Natural killer cell (primary cell): ENCODE results near the gene DDX54. TPM values are rescaled to one million over a fixed set of nuclear protein-coding genes. Genes with fewer than 3 reads are reported as not detected.
A peak's percentile ranks its signal among the peaks of the same experiment; 100 is the strongest.

Source experiments
- ATAC-seq, 3 donors: fragments of 150-1000 bp in 2 of 3; fragments of 200-7000 bp in 1 of 3; cut with Tn5 transposase; 1 replicate in 1 of 3; 2 replicates in 2 of 3; pipeline ENCODE4 v1.10.0; 2021; ENCODE audit warnings: mild to moderate bottlenecking in 2 of 3, moderate library complexity in 2 of 3
- DNase-seq, 2 donors: peaks; one replicate each; pipeline versions ENCODE4 v3.0.0 to v3.0.0-alpha.2; 2013 to 2021; ENCODE audit warnings: mixed read lengths in 1 of 2
- H3K27ac ChIP-seq: one replicate; pipeline ENCODE4 v1.5.1; 2013; ENCODE audit warnings: mild to moderate bottlenecking, low read length
- H3K27me3 ChIP-seq: one replicate; pipeline ENCODE4 v1.6.1; 2013; ENCODE audit warnings: low read length; ENCODE audit not compliant: control insufficient read depth, insufficient read depth
- H3K36me3 ChIP-seq: one replicate; pipeline ENCODE4 v1.6.1; 2013; ENCODE audit warnings: low read length; ENCODE audit not compliant: control insufficient read depth, insufficient read depth
- H3K4me1 ChIP-seq: one replicate; pipeline ENCODE4 v1.6.1; 2013; ENCODE audit warnings: low read length; ENCODE audit not compliant: control insufficient read depth, insufficient read depth
- H3K4me3 ChIP-seq: one replicate; pipeline ENCODE4 v1.5.1; 2013; ENCODE audit warnings: low read length
- H3K9me3 ChIP-seq: one replicate; pipeline ENCODE4 v1.6.1; 2013; ENCODE audit warnings: low read length; ENCODE audit not compliant: control insufficient read depth, insufficient read depth
- H3K27ac Mint-ChIP-seq, 2 donors: one replicate each; pipeline ENCODE4 v1.8.0; 2022; ENCODE audit warnings: mild to moderate bottlenecking in 2 of 2, mixed read lengths in 2 of 2, moderate library complexity in 1 of 2
- H3K27me3 Mint-ChIP-seq, 2 donors: one replicate each; pipeline ENCODE4 v1.8.0; 2022; ENCODE audit warnings: low read depth in 2 of 2, mixed read lengths in 2 of 2
- H3K36me3 Mint-ChIP-seq: one replicate; pipeline ENCODE4 v1.8.0; 2022; ENCODE audit warnings: mixed read lengths
- H3K4me1 Mint-ChIP-seq, 2 donors: one replicate each; pipeline ENCODE4 v1.8.0; 2022; ENCODE audit warnings: mixed read lengths in 2 of 2
- H3K4me3 Mint-ChIP-seq: one replicate; pipeline ENCODE4 v1.8.0; 2022; ENCODE audit warnings: mild to moderate bottlenecking, moderate library complexity, mixed read lengths
- H3K9me3 Mint-ChIP-seq, 2 donors: one replicate each; pipeline ENCODE4 v1.8.0; 2022; ENCODE audit warnings: mixed read lengths in 2 of 2
- WGBS: methylation state at CpG from one replicate; pipeline ENCODE4 v1.1.7; 2013; ENCODE audit warnings: missing lambda C conversion rate; ENCODE audit not compliant: insufficient coverage; 5-methylcytosine and 5-hydroxymethylcytosine counted together
- intact Hi-C: fragments of 100-400 bp; cut with micrococcal nuclease; formaldehyde crosslinking; loops from one replicate; pipeline ENCODE4 v1.14.2; 2022
- total RNA-seq, 4 donors: library from RNA; stranded (reverse); fragments of 120-200 nt in 1 of 4; gene quantifications; one replicate each; pipeline versions ENCODE4 v1.2.3 to v1.2.4, GENCODE V29; 2013 to 2022
- TF ChIP-seq, protein P1 (sequence below): fragments of 200-600 bp; IDR thresholded peaks from one replicate; pipeline ENCODE4 v1.8.0; 2022; ENCODE audit warnings: antibody characterized with exemption

Gene DDX54
- total RNA-seq, 3 donors from 2014 or later (not counting 1 experiment from before 2014, with no cell fraction given): 84.6 to 100 (median 97.1) TPM

DNA sequence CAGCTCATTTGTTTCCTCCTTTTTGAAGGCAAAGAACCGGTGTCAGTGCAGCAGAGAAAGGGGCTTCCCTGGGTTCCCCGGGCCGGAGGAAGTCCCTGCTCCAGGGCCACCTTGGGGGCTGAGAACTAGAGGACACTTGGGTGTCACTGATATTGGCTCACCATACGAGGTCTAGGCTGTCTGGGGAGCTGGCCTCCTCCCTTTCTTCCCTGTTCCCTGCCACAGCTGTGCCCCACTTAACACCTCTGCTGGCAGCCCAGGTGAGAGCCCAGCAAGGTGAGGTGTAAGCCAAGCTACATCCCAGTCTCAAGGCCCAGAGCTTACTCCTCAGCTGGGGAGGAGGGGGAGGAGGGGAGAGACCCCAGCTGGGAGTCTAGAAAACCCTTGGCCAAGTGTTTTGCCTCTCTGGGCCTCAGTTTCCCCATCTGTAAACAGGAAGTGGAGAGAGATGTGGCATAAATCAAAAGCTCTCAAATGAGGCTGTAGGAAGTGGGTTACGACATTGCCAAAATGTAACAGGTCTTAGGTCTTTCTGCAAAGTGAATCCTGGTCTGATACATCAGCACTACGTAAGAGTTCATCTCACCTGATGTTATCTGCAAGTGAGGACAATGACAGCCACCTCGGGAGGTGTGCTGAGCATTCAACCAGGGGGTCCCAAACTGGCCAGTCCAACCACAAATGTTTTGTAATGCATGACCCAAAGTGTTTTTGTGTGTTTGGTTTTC, 75.2 kb downstream of the DDX54 start:
- Mint-ChIP-seq H3K27ac (no peak overlapping the region), H3K4me1 (peaks cover 0 to 5% of the 10 kb centered on the region in 2 donors), H3K9me3 (no peaks in the 10 kb centered on the region), H3K27me3 (peaks cover 10 to 19% of the 10 kb centered on the region in 2 donors), H3K36me3 (no peaks in the 10 kb centered on the region), H3K4me3 (no peak overlapping the region)
- peak; percentile 35 to 74 (median 60) for ATAC-seq
- no peaks in the 10 kb centered on the region for H3K27me3 ChIP-seq
- 28% methylated on average over 7 of the region's 7 CpGs for WGBS
- no peaks in the 10 kb centered on the region for H3K36me3 ChIP-seq
- H3K4me3 ChIP-seq: no peak overlapping the region
- DNase-seq: peak in 1 of 2 donors; percentile 39
- peak overlapping the region; percentile 16 for H3K27ac ChIP-seq
- peaks cover 23% of the 10 kb centered on the region for H3K4me1 ChIP-seq
- no peaks in the 10 kb centered on the region for H3K9me3 ChIP-seq
- TF ChIP-seq, protein P1, sequence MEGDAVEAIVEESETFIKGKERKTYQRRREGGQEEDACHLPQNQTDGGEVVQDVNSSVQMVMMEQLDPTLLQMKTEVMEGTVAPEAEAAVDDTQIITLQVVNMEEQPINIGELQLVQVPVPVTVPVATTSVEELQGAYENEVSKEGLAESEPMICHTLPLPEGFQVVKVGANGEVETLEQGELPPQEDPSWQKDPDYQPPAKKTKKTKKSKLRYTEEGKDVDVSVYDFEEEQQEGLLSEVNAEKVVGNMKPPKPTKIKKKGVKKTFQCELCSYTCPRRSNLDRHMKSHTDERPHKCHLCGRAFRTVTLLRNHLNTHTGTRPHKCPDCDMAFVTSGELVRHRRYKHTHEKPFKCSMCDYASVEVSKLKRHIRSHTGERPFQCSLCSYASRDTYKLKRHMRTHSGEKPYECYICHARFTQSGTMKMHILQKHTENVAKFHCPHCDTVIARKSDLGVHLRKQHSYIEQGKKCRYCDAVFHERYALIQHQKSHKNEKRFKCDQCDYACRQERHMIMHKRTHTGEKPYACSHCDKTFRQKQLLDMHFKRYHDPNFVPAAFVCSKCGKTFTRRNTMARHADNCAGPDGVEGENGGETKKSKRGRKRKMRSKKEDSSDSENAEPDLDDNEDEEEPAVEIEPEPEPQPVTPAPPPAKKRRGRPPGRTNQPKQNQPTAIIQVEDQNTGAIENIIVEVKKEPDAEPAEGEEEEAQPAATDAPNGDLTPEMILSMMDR: no peak
- intact Hi-C loops: no loop called here

DNA sequence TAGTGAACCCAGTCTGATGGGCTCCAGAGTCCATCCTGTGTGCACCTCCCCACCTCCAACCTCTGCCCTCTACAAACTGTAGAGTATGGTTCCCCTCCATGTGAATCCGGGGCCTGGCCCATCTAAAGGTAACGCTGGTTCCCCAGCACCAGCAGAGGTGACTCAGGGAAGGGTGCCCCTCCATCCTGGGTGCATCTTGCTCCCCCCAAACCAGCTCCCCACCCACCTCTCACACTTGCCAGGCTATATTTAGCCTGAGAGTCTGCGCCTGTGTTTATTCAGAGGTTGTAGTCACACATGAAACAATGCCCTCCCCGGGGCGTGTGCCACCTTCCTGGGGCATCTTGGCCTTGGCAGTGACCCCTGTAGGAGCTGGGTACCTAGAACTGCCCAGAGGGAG, 75.9 kb downstream of the DDX54 start:
- intact Hi-C loops: no loop called here
- H3K4me1 ChIP-seq: peaks cover 23% of the 10 kb centered on the region
- H3K9me3 ChIP-seq: no peaks in the 10 kb centered on the region
- no peaks in the 10 kb centered on the region for H3K9me3 Mint-ChIP-seq
- no peaks in the 10 kb centered on the region for H3K27me3 ChIP-seq
- H3K4me3 ChIP-seq: no peak overlapping the region
- H3K36me3 ChIP-seq: no peaks in the 10 kb centered on the region
- ATAC-seq (peak in 1 of 3 donors; percentile 11), DNase-seq (no peak)
- H3K27ac ChIP-seq: peak overlapping the region; percentile 16
- peaks cover 0 to 5% of the 10 kb centered on the region in 2 donors for H3K4me1 Mint-ChIP-seq
- no peaks in the 10 kb centered on the region for H3K36me3 Mint-ChIP-seq
- H3K4me3 Mint-ChIP-seq: no peak overlapping the region
- 74% methylated on average over 5 of the region's 5 CpGs for WGBS
- TF ChIP-seq, protein P1: no peak
- peaks cover 10 to 22% of the 10 kb centered on the region in 2 donors for H3K27me3 Mint-ChIP-seq
- no peak overlapping the region for H3K27ac Mint-ChIP-seq

GRCh38 chr12:113108308-113108707, 77.0 kb downstream of the DDX54 start:
- H3K27ac Mint-ChIP-seq: no peak overlapping the region

More at GRCh38 chr12:113108308-113108707, 77.0 kb downstream of the DDX54 start:
- TF ChIP-seq, protein P1: no peak
- no peaks in the 10 kb centered on the region for H3K9me3 ChIP-seq
- 94% methylated on average over 4 of the region's 4 CpGs for WGBS
- DNase-seq (no peak), ATAC-seq (no peak)
- H3K27ac ChIP-seq: no peak overlapping the region
- H3K9me3 Mint-ChIP-seq: no peaks in the 10 kb centered on the region
- H3K27me3 ChIP-seq: no peaks in the 10 kb centered on the region
- H3K27me3 Mint-ChIP-seq: peaks cover 10 to 22% of the 10 kb centered on the region in 2 donors
- H3K4me1 Mint-ChIP-seq: peaks cover 0 to 10% of the 10 kb centered on the region in 2 donors
- peaks cover 34% of the 10 kb centered on the region for H3K4me1 ChIP-seq
- intact Hi-C loops: no loop called here
- no peaks in the 10 kb centered on the region for H3K36me3 ChIP-seq
- H3K36me3 Mint-ChIP-seq: no peaks in the 10 kb centered on the region
- no peak overlapping the region for H3K4me3 Mint-ChIP-seq
- H3K4me3 ChIP-seq: no peak overlapping the region

Other genes starting within 250 kb of the DDX54 start
- gene OAS3, start 247.0 kb downstream of the DDX54 start, total RNA-seq: 10 to 100 TPM in 2 of 3 donors, 1 to 10 TPM in 1; 8.5 to 24.7 (median 15.4) TPM
- 10 to 100 TPM; 29.0 to 56.3 (median 48.2) TPM for gene OAS2, start 207.0 kb downstream of the DDX54 start, total RNA-seq
- gene DTX1, start 128.7 kb downstream of the DDX54 start, total RNA-seq: 1 to 10 TPM; 1.7 to 4.2 (median 4.0) TPM
- gene RASAL1, start 49.7 kb downstream of the DDX54 start, total RNA-seq: not detected
- not detected for gene CFAP73, start 35.8 kb downstream of the DDX54 start, total RNA-seq
- 10 to 100 TPM in 2 of 3 donors, 1 to 10 TPM in 1; 7.7 to 13.8 (median 12.0) TPM for gene RITA1, start 243 bp upstream of the DDX54 start, total RNA-seq
- 10 to 100 TPM in 2 of 3 donors, 1 to 10 TPM in 1; 7.2 to 21.4 (median 10.7) TPM for gene TPCN1, start 36.0 kb upstream of the DDX54 start, total RNA-seq
- 10 to 100 TPM; 26.1 to 34.4 (median 31.2) TPM for gene SLC8B1, start 149.6 kb upstream of the DDX54 start, total RNA-seq
- 10 to 100 TPM; 15.5 to 18.1 (median 16.3) TPM for gene PLBD2, start 173.1 kb upstream of the DDX54 start, total RNA-seq
- not detected for gene SDS, start 218.4 kb upstream of the DDX54 start, total RNA-seq
- gene SDSL, start 236.9 kb upstream of the DDX54 start, total RNA-seq: 1 to 10 TPM; 1.0 to 7.5 (median 3.7) TPM